Activated CD4-positive, alpha-beta T cell treated with anti-CD3 and anti-CD28 coated beads for 36 hours (primary cell): ENCODE measurements around the gene MAB21L4. TPM values are rescaled to one million over a fixed set of nuclear protein-coding genes. Genes with fewer than 3 reads are reported as not detected.

ENCODE experiments used
- ATAC-seq: fragments of 200-7000 bp; cut with Tn5 transposase; one replicate; pipeline ENCODE4 v1.10.0; 2021; ENCODE audit warnings: mild to moderate bottlenecking, moderate library complexity
- CTCF ChIA-PET: fragments of 350-600 bp; sonication (Branson Sonifier 250); formaldehyde crosslinking; loops from one replicate; lab custom pipeline; 2021; ENCODE audit warnings: antibody characterized with exemption; lab: Charles Lee
- POLR2A ChIA-PET: fragments of 350-600 bp; sonication (Branson Sonifier 250); formaldehyde crosslinking; loops from one replicate; lab custom pipeline; 2021; ENCODE audit warnings: antibody characterized with exemption, inconsistent platforms; lab: Charles Lee
- DNase-seq: peaks from one replicate; pipeline ENCODE4 v3.0.0-alpha.2; 2020
- H3K27ac Mint-ChIP-seq: one replicate; pipeline ENCODE4 v1.8.0; 2021; ENCODE audit warnings: mixed read lengths
- H3K27me3 Mint-ChIP-seq: one replicate; pipeline ENCODE4 v1.8.0; 2021; ENCODE audit warnings: mixed read lengths
- H3K36me3 Mint-ChIP-seq: one replicate; pipeline ENCODE4 v1.8.0; 2021; ENCODE audit warnings: low read depth, mixed read lengths
- H3K4me1 Mint-ChIP-seq: one replicate; pipeline ENCODE4 v1.8.0; 2021; ENCODE audit warnings: mixed read lengths
- H3K4me3 Mint-ChIP-seq: one replicate; pipeline ENCODE4 v1.8.0; 2021; ENCODE audit warnings: mild to moderate bottlenecking, moderate library complexity, mixed read lengths
- H3K9me3 Mint-ChIP-seq: one replicate; pipeline ENCODE4 v1.8.0; 2021; ENCODE audit warnings: low read depth, mixed read lengths
- intact Hi-C, 2 experiments: fragments of 100-400 bp; cut with DNase I in 1 of 2; cut with micrococcal nuclease in 1 of 2; formaldehyde crosslinking; loops; one replicate each; pipeline versions ENCODE4 v1.14.2 to v1.15.1; 2022 to 2024; cut with DNase I, micrococcal nuclease
- total RNA-seq, 2 experiments: library from RNA; stranded (reverse); gene quantifications; one replicate each; pipeline ENCODE4 v1.2.3, GENCODE V29; 2021

The MAB21L4 gene
- total RNA-seq, 2 experiments from 2014 or later = not detected

DNA sequence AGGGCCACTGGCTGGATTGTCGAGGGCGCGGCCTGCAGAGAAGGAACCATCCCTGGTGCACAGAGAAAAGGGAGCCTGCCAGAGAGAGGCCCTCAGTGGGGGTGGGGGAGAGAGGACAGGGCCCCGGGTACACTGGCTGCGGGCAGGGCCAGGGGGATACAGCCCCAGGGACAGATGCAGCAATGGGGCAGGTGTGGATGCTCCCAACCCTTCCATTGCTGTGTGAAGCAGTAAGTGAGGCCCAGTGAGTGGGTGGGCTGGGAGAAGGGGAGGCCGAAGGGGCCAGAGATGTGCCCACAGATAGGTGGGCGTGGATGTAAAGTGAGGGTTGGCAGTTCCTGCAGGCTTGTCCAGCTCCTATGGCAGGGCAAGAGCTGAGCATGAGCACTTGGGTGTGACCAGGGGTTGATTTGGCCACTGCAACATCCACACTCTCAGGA, 19.9 kb downstream of the MAB21L4 start:
- no peaks in the 10 kb centered on the region for H3K27me3 Mint-ChIP-seq
- no peak overlapping the region for H3K4me3 Mint-ChIP-seq
- H3K27ac Mint-ChIP-seq = no peak overlapping the region
- no peaks in the 10 kb centered on the region for H3K4me1 Mint-ChIP-seq
- intact Hi-C loops = no loop called here
- POLR2A ChIA-PET = no interaction called here
- DNase-seq (no peak), ATAC-seq (no peak)
- no peaks in the 10 kb centered on the region for H3K9me3 Mint-ChIP-seq
- CTCF ChIA-PET = no interaction called here
- no peaks in the 10 kb centered on the region for H3K36me3 Mint-ChIP-seq

GRCh38 chr2:240875228-240876034, 20.5 kb downstream of the MAB21L4 start:
- ChIA-PET POLR2A (no interaction called here), CTCF (no interaction called here)
- no peaks in the 10 kb centered on the region for H3K9me3 Mint-ChIP-seq
- no peak overlapping the region for H3K4me3 Mint-ChIP-seq
- no peaks in the 10 kb centered on the region for H3K4me1 Mint-ChIP-seq
- H3K27me3 Mint-ChIP-seq = no peaks in the 10 kb centered on the region
- ATAC-seq = no peak
- intact Hi-C loops = no loop called here
- no peak for DNase-seq
- no peak overlapping the region for H3K27ac Mint-ChIP-seq
- no peaks in the 10 kb centered on the region for H3K36me3 Mint-ChIP-seq

DNA sequence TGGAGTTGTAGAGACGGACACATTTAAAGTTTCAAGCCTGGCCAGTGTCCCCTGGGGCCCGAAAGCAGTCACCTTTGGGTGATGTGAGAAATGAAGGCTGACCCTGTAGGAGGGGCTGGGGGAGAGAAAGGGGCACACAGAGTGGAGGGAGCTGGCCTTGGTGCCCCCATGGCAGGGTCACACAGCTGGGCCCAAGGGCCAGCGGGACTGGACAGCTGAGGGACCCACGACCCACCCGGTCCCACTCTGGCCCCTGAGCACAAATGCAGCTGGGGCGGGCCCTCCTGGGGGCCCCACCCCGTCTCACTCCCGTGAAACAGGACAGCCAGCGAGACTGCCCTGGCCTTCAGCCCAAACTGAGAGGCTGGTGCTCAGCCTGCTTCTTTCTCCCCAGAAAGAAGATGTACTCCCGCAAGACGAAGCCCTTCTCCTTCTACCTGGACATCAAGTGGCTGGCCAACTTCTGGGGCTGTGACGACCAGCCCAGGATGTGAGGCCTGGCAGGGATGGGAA, 21.2 kb downstream of the MAB21L4 start:
- Mint-ChIP-seq H3K9me3 (no peaks in the 10 kb centered on the region), H3K4me1 (no peaks in the 10 kb centered on the region), H3K27ac (no peak overlapping the region), H3K27me3 (no peaks in the 10 kb centered on the region), H3K4me3 (no peak overlapping the region), H3K36me3 (no peaks in the 10 kb centered on the region)
- ATAC-seq (no peak), DNase-seq (no peak)
- POLR2A ChIA-PET = no interaction called here
- CTCF ChIA-PET = interaction anchor here (0.6 kb wide), 1 partner anchor 49 kb away, joined by 4 read pairs; no protein-coding TSS in a partner anchor
- intact Hi-C loops = no loop called here

DNA sequence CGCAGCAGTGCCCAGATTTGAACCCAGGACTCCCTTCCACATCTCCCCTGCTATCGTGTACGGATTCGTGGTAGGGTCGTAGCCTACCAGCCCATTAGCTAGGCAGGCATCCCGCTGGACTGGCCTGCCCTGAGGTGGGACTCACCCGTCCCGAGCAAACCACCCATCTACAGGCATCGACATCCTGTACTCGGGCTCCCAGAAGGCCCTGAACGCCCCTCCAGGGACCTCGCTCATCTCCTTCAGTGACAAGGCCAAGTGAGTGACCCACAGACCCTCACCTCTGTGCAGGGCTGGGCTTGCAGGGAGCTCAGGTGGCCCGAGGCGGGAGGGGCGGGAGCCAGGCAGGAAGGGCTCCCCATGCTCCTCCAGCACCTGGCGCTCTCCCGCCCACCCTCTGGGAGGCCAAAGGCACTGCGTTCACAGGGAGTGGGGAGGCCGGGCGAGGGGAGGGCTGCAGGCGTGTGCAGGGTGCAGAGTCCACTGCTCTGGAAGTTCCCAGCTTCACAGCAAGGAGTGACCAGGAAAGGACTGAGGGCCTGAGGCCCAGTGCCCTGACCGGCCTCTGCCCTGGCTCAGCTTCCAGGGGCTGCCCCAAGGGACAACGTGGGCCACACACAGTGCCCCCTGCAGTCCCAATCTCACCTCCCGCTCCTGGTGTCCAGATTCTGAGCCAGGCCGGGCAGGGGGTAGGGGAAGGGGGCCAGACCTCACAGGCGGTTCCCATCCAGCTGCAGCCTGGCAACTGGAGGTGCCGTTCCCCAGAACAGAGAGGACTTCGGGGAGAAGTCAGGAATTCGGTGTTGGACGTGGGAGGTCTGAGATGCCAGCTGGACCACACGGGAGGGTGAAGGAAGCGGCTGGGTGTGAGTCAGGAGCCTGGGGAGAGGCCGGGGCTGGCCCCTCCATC, 21.9 kb downstream of the MAB21L4 start:
- intact Hi-C loops = no loop called here
- Mint-ChIP-seq H3K4me3 (no peak overlapping the region), H3K9me3 (no peaks in the 10 kb centered on the region), H3K27me3 (no peaks in the 10 kb centered on the region), H3K27ac (no peak overlapping the region), H3K4me1 (no peaks in the 10 kb centered on the region), H3K36me3 (no peaks in the 10 kb centered on the region)
- ChIA-PET POLR2A (no interaction called here), CTCF (interaction anchor here (0.6 kb wide), 1 partner anchor 49 kb away, joined by 4 read pairs; no protein-coding TSS in a partner anchor)
- ATAC-seq = no peak
- DNase-seq = no peak

DNA sequence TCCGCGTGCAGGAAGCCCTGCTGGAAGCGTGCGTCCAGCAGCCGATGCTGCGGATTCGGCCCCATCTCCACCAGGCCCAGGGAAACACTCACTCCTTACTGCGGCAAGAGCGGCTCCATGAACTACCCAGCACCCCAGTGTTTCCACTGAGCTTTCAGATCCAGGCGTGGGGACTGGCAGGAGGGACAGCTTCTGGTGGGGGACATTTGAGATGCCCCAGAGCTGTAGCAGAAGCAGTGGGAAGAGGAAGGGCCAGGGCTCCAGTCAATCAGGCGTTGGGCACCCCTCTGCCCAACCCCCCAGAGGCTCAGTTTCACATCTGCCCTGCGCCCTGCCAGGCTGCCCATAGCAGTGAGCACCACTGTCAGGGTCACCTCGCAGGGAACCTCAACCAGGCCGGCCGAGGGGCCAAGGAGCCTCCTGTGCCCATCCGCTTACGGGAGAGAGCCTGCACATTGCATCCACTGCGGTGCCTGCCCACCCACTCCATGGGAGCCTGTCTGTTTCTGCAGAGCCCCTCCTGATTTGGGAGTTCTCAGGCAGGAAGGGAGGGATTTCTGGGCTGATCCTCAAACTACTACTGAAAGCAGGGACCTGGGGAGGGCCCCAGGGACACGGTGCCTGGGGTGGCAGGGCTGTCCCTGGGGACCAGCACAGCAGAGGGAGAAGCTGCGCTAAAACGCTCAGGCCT, 22.7 kb downstream of the MAB21L4 start:
- no peak for ATAC-seq
- intact Hi-C loops = no loop called here
- no peaks in the 10 kb centered on the region for H3K9me3 Mint-ChIP-seq
- H3K27me3 Mint-ChIP-seq = no peaks in the 10 kb centered on the region
- CTCF ChIA-PET = no interaction called here
- H3K4me1 Mint-ChIP-seq = no peaks in the 10 kb centered on the region
- no peak overlapping the region for H3K4me3 Mint-ChIP-seq
- no peak overlapping the region for H3K27ac Mint-ChIP-seq
- H3K36me3 Mint-ChIP-seq = no peaks in the 10 kb centered on the region
- POLR2A ChIA-PET = no interaction called here
- DNase-seq = no peak

GRCh38 chr2:240872317-240873097, 23.4 kb downstream of the MAB21L4 start:
- CTCF ChIA-PET = no interaction called here
- intact Hi-C loops = no loop called here
- ATAC-seq (no peak), DNase-seq (no peak)
- POLR2A ChIA-PET = no interaction called here
- H3K27ac Mint-ChIP-seq = no peak overlapping the region
- H3K4me1 Mint-ChIP-seq = no peaks in the 10 kb centered on the region
- no peaks in the 10 kb centered on the region for H3K36me3 Mint-ChIP-seq
- no peaks in the 10 kb centered on the region for H3K27me3 Mint-ChIP-seq
- H3K9me3 Mint-ChIP-seq = no peaks in the 10 kb centered on the region
- H3K4me3 Mint-ChIP-seq = no peak overlapping the region

- Mint-ChIP-seq H3K9me3 (no peaks in the 10 kb centered on the region), H3K27me3 (no peaks in the 10 kb centered on the region), H3K27ac (no peak overlapping the region), H3K4me1 (no peaks in the 10 kb centered on the region), H3K4me3 (no peak overlapping the region), H3K36me3 (no peaks in the 10 kb centered on the region)
- no peak for DNase-seq
- intact Hi-C loops = no loop called here
- ChIA-PET CTCF (no interaction called here), POLR2A (no interaction called here)
- ATAC-seq = no peak
Measured at GRCh38 chr2:240871071-240871958, 24.6 kb downstream of the MAB21L4 start.

GRCh38 chr2:240869956-240870875, 25.7 kb downstream of the MAB21L4 start:
- intact Hi-C loops = no loop called here
- CTCF ChIA-PET = no interaction called here
- H3K9me3 Mint-ChIP-seq = no peaks in the 10 kb centered on the region
- DNase-seq = no peak
- no peak overlapping the region for H3K4me3 Mint-ChIP-seq
- no peaks in the 10 kb centered on the region for H3K4me1 Mint-ChIP-seq
- no peaks in the 10 kb centered on the region for H3K36me3 Mint-ChIP-seq
- POLR2A ChIA-PET = no interaction called here
- no peak overlapping the region for H3K27ac Mint-ChIP-seq
- ATAC-seq = no peak
- H3K27me3 Mint-ChIP-seq = no peaks in the 10 kb centered on the region

DNA sequence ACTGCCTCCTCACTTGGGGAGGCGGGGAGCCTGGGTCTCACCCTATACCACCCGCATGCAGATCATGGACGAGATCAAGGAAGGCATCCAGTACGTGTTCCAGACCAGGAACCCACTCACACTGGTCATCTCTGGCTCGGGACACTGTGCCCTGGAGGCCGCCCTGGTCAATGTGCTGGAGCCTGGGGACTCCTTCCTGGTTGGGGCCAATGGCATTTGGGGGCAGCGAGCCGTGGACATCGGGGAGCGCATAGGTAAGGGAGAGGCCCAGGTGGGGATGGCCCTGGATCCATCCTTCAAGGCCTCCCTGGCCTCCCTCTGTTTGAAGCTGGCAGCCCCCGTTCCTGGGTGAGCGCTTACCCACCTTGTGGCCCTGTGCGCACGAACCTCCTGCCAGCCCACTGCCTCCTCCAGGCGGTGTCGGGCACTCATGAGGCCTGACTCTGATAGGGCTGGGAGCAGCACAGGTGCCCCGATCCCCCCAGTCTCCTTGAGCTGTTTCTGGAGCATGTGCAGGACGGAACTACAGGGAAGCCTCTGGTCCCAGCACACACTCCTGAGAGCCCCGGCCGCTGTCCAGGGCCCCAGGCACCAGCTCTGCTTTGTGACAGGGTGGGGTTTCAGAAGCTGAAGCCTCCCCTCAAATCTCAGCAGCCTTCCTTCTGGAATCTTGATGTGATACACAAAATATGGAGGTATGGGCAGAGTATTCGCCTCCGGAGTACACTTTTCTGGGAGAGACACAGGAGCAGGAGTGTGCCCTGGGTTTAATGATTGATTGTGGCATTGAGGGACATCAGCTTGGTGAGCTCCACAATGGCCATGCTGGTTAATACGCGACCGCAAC, 26.6 kb downstream of the MAB21L4 start:
- Mint-ChIP-seq H3K27me3 (no peaks in the 10 kb centered on the region), H3K4me1 (no peaks in the 10 kb centered on the region), H3K36me3 (no peaks in the 10 kb centered on the region), H3K9me3 (no peaks in the 10 kb centered on the region), H3K27ac (no peak overlapping the region), H3K4me3 (no peak overlapping the region)
- ChIA-PET CTCF (interaction anchor here (0.6 kb wide), 1 partner anchor 8 kb away, joined by 3 read pairs; no protein-coding TSS in a partner anchor), POLR2A (no interaction called here)
- ATAC-seq = no peak
- DNase-seq = no peak
- intact Hi-C loops = no loop called here
